Measurements from ENCODE around the gene TULP1.
"Not testable (repeated sequence)": the region's sequence is repeated elsewhere in the genome, so short reads cannot be mapped to it uniquely, and the experiment has no call there.

Gene TULP1

DNA sequence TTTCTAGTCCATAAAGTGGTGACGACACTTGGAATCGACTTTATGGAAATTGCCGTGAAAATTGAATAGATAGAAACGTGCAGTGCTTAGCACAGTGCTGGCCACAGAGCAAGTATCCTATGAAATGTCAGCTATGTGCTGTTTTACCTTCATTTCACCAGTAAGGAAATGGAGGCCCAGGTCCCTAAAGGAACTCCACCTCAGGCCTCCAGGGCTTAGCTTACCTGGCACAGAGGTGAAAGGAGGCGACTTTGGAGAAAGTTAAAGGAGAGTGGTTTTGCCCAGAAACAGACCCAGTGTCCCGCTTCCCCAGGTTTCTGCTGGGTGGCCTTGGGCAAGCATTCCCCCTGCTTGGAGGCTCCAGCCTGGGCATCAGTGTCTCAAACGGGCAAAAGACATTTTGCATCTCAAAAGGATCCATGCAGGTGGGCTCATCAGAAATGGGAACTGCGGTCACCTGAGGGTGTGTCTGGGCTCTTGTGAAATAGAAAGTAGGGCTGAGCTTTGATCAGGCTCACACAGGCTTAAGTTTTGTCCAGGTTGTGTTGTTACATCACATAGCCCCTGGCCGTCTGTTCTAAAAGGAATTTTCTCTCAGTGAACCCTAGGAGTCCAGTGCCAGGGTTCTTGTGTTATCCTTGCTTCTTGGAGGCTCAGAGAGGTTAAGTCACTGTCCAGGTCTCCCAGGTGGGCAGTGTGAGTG, 6.8 kb upstream of the TULP1 start:
- no peak for DNase-seq

DNA sequence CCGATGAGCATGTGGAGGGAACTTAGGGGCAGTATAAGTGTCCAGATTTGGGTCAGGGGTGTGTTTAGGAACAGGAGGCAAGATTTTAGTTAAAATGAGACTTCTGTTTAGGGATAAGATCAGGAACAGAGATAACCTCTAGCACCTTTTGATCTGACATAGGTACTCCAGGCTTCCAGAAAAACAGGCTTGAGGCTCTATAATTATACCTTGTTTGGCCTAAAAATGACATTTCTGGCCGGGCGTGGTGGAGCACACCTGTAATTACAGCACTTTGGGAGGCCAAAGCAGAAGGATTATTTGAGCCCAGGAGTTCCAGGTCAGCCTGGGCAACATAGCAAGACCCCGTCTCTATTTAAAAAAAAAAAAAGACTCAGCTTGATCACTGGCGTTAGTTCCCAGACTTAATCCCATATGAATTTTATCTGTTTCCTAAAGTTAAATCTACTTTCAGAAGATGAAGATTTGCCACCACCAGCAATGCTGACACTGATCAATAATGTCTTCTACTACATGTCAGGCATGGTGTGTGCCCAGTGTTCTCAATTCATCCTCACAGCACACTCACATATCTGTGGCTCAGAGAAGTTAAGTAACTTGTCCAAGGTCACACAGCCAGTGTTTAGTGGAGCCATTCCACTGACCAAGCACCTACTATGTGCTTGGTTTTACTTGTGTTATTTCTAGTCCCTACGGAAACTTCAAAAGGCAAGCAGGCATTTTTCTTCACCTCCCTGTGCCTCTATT, 6.0 kb upstream of the TULP1 start:
- no peak for DNase-seq

DNA sequence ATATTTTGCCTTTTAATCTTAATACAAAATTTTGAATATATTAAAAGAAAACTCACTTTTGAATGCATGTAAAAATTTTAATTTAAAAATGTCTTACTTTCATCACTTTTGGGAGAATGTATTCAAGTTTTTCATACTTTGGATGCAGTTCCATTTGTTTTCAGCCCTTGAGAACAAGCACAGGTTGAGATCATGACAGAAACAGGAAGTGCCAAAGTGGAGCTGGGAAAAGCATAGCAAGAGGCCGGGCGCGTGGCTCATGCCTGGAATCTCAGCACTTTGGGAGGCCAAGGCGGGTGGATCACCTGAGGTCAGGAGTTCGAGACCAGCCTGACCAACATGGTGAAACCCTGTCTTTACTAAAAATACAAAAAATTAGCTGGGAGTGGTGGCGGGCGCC, 5.3 kb upstream of the TULP1 start:
- DNase-seq: not testable (repeated sequence)

DNA sequence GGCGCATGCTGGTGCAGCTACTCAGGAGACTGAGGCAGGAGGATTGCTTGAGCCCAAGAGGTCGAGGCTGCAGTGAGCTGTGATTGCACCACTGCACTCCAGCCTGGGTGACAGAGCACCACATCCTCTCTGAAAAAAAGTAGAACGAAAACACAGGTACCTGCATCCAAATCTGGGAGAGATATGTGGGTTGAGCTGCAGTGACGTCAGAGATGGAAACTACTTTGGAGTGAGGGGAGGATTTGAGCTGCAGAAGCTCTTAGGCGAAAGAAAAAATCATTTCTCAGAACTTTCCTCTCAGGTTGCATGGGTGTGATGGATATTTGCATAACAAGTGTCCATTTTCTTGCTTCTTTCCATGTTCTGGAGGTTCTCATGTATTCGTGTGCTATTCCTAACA, 4.0 kb upstream of the TULP1 start:
- no peak for DNase-seq

DNA sequence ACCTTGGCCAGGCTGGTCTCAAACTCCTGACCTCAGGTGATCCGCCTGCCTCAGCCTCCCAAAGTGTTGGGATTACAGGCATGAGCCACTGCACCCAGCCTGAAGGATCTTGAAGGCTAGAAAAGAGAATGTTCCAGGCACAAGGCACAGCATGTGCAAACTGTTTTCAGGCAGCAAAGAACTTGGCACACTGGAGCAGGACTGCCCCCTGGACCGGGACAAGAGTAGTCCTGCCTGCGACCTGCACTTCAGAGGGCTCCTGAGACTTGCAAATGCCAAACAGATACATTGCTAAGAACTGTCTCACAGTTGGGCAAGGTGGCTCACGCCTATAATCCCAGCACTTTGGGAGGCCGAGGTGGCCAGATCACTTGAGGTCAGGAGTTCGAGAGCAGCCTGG, 3.2 kb upstream of the TULP1 start:
- not testable (repeated sequence) for DNase-seq

DNA sequence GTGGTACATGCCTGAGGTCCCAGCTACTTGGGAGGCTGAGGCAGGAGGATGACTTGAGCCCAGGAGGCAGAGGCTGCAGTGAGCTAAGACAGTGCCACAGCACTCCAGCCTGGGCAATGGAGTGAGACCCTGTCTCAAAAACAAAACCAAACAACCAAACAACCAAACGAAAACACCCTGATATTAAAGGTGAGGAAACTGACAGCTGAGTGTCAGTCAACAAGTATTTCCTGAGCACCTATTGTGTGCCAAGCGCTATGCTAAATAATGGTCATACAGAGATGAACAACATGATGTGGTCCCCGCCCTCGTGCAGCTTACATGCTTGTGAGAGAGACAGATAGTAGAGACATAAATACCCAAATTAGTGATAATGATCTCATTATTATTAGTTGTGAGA, 1.9 kb upstream of the TULP1 start:
- no peak for DNase-seq

DNA sequence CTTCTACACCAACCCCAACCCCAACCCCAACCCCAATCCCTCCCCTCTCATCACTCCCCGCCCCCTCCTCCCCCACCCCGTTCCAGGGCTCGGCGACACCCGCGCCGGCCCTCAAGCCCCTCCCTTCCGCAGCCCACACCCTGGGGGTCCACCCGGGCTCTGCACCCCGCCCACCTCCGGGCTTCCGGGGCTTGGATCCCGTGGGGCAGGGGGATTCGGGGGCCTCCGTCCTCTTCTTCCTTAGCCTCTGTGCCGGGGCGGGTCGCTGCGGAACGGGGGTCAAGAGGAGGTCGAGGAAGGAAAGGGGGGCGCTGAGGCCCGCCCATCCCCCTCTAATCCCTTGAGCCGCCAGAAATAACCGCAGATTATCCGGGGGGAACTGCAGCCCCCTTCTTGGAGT, 690 bp downstream of the TULP1 start:
- DNase-seq: no peak

DNA sequence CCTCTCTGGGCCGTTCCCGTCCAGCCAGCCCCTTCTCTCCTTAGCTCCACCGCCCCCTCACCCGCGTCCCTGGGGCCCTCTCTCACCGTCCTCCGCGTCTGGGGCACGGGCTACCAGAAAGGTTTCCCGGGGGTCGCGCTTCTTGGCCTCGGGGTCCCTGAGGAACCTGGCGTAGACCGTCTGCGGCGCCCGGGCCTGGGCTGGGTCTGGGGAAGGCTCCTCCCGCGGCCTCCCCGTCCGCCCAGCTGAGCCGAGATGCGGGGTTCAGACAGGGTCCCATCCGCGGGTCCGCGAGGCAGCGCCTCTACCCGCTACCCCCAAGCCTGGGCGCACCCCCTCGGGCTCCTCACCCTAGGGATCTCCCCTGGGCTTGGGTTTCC, 1.1 kb downstream of the TULP1 start:
- DNase-seq: no peak

DNA sequence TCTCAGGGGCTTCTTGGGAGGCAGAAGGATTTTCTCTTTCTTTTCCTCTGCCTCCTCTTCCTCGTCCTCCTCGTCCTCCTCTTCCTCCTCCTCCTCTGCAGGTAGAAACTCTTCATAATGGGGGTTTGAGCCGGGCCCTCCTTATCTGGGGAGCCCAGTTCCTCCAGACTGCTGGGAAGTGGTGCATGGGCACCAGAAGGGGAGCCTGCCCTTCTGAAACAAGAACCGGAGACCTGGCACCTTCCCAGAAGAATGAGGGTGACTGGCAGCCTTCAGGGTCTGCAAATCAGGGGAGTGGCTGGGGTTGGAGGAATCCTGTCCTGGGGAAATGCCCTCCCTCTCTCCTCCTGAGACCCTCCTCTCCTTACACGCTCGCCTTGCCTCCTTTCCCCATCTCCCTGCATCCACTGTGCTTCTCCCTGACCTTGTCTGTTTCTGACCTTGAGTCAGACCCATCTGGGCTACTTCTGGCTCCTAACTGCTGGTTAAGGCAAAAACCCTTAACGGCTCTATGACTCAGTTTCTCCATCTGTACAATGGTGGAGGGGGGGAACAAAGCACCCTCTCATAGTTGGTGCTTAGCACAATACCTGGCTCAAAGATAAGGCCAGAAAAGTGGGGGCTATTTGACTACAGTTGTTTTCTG, 1.7 kb downstream of the TULP1 start:
- DNase-seq: no peak

DNA sequence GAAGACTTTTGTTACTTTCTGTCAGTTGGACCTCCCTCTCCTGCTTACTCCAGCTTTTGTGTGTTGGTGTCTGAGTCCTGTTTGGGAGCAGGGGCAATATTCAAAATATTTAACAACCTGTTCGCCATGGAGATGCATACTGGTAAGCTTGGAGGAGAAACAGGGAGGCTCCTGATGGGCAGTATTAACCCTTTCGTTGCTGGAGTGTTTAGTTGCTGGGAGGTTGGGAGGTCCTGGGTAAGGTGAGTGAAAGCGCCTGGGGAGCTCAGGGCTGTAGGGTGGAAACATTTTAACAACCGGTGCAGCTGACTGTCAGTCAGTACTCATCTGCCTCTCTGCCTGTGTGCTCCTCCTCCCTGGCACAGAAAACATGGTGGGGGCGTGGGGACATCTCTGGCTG, 4.2 kb downstream of the TULP1 start:
- DNase-seq: no peak

DNA sequence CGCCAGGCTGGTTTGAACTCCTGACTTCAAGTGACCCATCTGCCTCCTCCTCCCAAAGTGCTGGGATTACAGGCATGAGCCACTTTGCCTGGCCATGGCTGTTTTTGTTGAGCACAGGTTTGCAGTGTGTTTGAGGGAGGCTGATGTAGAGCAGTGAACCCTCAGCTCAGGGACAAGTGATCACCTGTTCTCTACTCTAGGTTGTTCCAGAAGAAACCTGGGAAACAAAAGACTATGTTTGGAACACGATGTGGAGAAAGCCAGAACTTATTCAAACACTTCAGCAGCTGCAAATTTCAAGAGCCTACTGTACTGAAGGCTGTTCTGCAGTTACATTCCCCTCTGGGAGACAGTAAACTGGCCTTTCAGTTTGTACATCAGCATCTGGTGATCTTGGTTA, 4.7 kb downstream of the TULP1 start:
- no peak for DNase-seq

DNA sequence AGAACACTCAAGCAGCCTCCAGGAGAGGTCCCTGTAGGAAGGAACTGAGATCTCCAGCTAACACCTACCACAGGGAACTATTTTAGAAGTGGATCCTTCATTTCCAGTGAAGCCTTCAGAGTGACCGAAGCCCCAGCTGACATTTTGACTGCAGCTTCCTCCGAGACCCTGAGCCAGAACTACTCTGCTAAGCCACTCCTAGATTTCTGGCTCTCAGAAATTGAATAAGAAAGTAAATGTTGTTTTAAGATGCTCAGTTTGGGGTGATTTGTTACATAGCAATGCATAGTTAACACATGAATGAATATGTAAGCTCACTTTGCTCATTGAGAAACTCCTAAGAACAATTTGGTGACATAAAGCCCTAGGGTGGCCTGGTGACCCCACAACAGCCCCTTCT, 5.5 kb downstream of the TULP1 start:
- no peak for DNase-seq

DNA sequence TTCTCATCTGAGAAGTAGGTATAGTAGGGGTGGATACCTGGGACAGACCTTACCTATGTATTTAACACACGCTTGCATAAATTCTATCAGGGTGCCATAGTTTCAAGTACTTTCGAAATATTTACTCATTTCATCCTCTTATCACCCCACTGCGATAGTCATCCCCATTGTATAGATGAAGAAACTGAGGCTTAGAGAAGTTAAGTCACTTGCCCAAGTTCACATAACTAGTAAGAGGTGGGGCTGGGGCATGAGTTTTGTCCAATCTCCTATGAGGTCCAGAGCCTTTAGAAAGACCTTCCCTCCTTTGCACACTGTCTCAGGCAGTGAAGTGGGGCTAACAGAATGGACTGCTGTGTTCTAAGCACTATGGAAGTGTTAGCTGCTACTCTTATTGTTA, 6.2 kb downstream of the TULP1 start:
- no peak for DNase-seq

DNA sequence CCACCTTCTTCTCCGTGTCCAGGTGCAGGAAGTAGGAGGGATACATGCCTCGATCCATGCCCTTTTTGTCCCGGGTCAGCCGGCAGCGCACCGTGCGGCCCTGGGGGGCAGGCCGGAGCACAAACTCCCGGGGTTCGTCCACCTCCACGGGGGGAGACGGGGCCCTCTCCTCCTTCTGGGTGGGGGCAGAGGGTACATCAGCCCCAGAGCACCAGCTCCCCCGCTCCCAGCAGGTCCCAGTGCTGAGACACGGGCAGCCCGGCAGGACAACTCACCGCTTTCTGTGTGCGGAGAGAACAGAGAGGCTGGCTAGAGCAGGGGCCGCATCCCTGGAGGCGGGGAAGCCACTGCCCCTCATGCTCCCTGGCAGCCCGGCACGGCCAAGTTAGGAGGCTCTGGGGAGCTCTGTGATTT, 6.7 kb downstream of the TULP1 start:
- DNase-seq: no peak

DNA sequence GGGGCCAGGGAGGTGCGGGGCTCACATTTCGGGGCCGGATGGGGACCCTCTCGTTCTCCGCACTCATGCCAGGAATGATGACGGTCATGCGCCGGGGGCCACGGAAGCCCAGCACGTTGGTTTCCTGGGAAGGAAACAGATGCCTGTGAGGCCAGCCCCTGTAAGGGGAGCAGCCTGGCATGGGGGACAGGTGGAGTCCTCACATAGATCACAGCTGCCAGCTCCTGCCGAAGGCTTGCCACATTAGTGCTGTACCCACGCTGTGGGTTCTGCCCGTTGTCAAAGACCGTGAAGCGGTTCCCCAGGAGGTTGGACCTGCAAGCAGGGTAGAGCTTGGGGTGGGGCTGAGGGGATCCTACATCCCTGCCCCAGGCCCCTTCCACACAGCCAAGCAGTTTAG, 9.2 kb downstream of the TULP1 start:
- no peak for DNase-seq

DNA sequence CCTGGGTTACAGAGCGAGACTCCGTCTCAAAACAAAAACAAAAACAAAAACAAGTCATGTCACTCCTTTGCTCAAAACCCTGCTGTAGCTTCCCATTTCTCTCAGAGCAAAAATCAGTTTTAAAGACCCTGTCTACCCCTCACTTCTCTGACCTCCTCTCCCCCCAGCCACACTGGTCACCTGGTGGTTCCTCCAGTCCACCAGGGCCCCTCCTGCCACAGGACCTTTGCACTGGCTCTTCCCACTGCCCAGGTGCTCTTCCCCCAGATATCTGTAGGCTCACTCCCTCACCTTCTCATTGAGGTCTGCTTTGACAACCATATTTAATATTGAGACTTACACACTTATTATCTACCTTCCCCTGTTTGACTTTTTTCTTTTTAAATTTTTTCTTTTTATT, 10.9 kb downstream of the TULP1 start:
- no peak for DNase-seq

DNA sequence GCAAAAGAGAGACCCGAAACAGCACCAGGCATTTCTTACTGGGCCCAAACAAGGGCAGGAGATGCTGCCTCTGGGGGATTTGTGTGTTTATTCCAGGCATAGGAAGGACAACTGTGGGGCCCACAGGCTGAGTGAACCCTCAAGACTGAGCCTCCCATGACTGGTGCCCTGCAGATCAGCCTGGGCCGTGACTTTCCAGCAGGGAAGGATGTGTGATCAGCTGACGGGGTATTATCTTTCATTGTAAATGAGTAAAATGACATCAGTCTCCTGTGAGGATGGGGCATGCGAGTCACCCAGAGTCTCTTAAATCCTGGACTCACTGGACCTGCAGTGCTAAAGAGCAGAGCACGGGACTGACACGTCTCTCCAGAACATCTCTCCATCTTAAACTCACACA, 11.9 kb downstream of the TULP1 start:
- DNase-seq: no peak

DNA sequence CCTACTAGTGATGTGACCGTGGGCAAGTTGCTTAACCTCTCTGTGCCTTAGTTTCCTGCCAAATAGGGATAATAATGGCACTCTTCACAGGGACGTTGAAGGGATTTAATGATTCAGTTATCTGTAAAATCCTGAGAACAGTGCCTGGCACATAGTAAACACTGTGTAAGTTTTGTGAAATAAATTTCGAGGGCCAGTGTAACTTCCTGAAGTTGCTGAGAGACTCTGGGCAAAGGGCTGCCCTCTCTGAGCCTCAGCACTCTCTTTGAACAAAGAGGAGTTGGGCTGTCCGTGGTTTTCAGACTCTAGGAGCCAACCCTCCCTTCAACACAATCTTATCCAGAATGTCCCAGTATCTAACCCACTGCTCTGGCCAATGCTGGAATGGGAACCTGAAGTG, 13.3 kb downstream of the TULP1 start:
- DNase-seq: no peak

DNA sequence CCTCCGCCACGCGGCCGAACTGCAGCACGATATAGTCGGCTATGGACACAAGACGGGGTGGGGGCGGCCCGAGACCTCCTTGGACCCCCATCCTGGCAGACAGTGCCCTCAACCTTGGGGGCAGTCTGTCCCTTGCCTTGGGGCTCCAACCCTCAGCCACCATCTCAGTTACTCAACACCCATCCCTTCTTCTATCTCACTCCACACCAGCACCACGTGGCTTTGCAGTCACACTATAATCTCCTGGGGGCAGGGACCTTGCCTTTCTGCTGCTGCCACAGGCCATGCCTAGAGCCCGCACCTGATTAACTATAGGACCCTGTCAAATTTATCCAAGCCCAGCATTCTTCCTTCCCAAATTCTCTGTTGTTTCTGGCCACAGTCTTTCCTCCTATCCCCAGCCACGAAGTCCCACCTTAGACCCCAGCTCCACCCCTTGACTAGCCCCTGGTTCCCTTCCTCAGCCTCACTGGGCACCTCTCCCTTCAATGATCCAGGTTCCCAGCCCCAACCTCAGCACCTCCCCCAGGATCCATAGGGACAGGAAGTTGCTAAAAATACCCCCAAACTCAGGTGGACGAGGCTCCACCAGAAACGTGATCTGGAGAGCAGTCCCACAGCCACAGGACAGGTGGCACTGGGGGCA, 14.2 kb downstream of the TULP1 start:
- no peak for DNase-seq

DNA sequence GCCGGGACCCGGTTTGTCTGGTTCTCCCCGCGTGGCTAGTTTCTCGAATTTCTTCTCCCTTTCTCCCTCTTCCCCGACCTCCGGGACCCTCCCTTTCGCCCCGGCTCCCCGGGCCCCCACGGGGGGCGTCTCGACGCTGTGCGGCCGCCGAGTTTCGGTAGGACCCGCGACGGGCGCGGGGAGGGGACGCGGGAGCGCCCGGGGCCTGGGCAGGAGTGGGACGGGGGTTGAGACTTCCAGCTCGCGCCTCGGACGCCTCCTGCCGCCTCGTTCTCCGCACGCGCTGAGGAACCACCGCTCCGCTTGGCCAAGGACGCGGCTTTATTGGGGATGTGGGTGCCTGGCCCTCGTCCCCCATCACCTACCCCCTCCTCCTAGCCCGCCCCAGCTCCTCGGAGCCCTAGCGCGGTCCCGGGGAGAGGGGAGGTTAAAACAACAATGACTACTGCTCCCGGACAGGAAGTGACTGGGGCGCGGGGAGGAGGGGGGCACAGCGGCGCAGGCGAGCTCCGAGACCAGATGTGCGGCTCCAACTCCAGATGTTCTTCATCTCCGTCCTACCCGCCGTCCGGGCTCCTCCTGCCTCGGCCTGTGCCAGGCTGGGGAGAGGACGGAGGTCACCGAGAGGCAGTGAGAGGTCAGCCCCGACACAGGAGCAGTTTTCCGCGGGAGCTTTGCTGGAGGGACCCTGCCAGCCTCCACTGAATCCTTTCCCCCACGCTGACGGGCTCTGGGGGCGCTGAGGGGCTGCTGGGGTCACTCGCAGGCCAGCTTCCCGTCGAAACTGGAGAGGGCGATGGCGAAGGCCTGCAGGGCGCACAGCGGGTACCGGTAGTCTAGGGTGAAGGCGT, 14.9 kb downstream of the TULP1 start:
- DNase-seq: no peak

DNA sequence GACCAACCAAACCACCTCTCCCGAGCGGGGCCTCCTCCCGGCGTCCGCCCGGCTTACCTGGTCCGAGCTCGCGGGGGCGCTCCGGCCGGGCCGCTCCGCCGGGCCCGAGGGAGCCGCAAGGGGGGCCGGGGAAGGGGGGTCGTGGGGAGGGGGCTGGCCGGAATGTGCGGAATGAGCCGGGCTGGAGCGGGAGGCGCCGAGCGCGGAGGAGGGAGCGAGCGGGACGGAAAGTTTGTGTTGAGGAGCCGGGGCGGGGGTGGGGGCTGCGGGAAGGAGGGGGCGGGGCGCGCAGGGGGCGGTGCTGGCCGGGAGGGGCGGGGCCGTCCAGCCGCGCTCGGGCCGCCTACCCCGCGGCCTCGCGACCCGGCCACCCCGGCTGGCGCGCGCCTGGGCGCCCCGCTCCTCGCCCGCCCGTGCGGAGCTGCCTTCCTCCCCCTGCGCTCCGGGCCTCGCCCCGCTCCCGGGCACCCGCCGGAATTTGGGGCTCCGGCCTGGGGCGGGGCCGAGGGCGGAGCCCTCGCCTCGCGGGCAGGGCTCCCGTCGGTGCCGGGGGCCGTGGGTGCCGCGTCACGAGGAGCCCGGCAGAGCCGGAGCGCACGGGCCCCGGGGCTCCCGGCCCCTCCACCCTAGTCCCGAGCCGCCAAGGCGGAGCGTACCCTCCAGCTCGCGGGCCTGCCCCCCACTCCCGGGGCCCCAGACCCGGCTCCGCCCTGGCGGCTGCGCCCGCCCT, 15.7 kb downstream of the TULP1 start, which contains the start of gene TEAD3:
Gene TEAD3 (minus strand): TSS at position 239 of the 730 bp plus-strand sequence.
- no peak for DNase-seq

All from NCI-H1694 (cell line).